Effector memory CD8-positive, alpha-beta T cell (primary cell): ENCODE results near the gene TPMT.
A peak's percentile ranks its signal among the peaks of the same experiment; 100 is the strongest.

Experiments
- ATAC-seq: fragments of 150-1000 bp; cut with Tn5 transposase; replicated peaks from 2 replicates; pipeline ENCODE4 v1.10.0; 2021; ENCODE audit warnings: mild to moderate bottlenecking, moderate library complexity
- DNase-seq, 3 experiments: peaks; one replicate each; pipeline ENCODE4 v3.0.0; 2021
- H3K27ac Mint-ChIP-seq, 2 donors: one replicate each; pipeline ENCODE4 v1.8.0; 2022; ENCODE audit warnings: mild to moderate bottlenecking in 2 of 2, mixed read lengths in 2 of 2, moderate library complexity in 2 of 2
- H3K27me3 Mint-ChIP-seq, 2 donors: one replicate each; pipeline ENCODE4 v1.8.0; 2022; ENCODE audit warnings: mixed read lengths in 2 of 2
- H3K36me3 Mint-ChIP-seq: one replicate; pipeline ENCODE4 v1.8.0; 2022; ENCODE audit warnings: mild to moderate bottlenecking, moderate library complexity, mixed read lengths; ENCODE audit not compliant: insufficient read depth
- H3K4me1 Mint-ChIP-seq, 2 donors: one replicate each; pipeline ENCODE4 v1.8.0; 2022; ENCODE audit warnings: low read depth in 2 of 2, mixed read lengths in 2 of 2
- H3K4me3 Mint-ChIP-seq, 2 donors: one replicate each; pipeline ENCODE4 v1.8.0; 2022; ENCODE audit warnings: mild to moderate bottlenecking in 2 of 2, mixed read lengths in 2 of 2, moderate library complexity in 2 of 2
- H3K9me3 Mint-ChIP-seq, 2 donors: one replicate each; pipeline ENCODE4 v1.8.0; 2022; ENCODE audit warnings: mixed read lengths in 2 of 2
- total RNA-seq, 9 experiments: gene quantifications; one replicate each; lab custom pipeline; 2026; lab: John Stamatoyannopoulos, UW

Gene TPMT
- total RNA-seq = 14.5 to 25.6 (median 17.6) reads per million in 9 experiments

DNA sequence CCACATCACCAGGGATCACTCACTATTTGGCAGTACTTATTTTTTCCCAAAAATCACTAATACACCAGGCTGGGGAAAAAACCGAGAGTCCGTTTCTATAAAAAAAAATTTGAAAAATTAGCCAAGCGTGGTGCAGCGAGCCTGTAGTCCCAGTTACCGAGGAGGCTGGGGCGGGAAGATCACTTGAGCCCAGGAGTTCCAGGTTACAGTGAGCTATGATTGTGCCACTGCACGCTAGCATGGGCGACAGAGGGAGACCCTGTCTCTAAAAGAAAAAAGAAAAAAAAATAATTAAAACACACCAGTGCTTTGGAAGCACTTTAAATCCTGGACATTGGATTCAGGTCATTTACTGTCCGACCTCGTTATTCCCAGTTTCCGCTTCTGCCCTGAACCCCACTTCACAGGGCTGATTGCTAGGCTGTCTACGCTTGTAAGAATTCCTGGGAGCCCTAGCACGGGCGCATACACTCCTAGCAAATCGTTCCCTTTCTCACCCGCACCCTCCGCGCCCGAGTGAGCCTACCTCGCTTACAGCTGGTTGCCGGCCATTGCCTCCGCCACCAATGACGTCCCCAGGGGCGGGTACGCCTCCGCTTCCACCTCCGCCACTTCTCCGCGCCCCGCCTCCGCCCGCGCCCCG, at the start of gene TPMT:
TPMT (minus strand) TSS at position 571 of the 643 bp plus-strand sequence. CDS start 5,950 bp downstream, outside the sequence.
- Mint-ChIP-seq H3K36me3 (peaks cover 13% of the 10 kb centered on the region), H3K4me3 (peak within 1 kb of the TSS; percentile 99 to 100), H3K4me1 (peaks cover 14 to 33% of the 10 kb centered on the region in 2 donors), H3K9me3 (no peaks in the 10 kb centered on the region), H3K27me3 (no peaks in the 10 kb centered on the region), H3K27ac (peak within 1 kb of the TSS; percentile 98)
- ATAC-seq = peak; percentile 65
- peak in 1 of 3 experiments; percentile 1 for DNase-seq

DNA sequence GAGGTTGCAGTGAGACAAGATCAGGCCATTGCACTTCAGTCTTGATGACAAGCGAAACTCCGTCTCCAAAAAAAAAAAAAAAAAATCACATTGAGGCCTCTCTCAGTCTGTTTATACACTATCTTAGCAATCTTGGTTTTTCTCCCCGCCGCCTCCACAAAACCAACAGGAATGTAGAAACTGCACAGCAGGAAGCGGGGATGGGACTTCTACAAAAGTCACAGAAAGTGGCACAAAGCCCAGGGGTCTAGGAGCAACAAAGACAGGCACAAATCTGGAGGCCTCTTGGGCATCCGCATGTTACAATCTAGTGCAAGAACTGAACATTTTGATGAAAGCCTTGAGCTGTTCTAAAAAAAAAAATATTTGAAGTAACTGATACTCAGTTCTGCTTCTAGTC, 48.9 kb upstream of the TPMT start:
- no peak for DNase-seq
- Mint-ChIP-seq H3K27ac (no peak overlapping the region), H3K9me3 (no peaks in the 10 kb centered on the region), H3K4me1 (no peaks in the 10 kb centered on the region), H3K27me3 (no peaks in the 10 kb centered on the region), H3K36me3 (peaks cover 4% of the 10 kb centered on the region), H3K4me3 (no peak overlapping the region)
- no peak for ATAC-seq

DNA sequence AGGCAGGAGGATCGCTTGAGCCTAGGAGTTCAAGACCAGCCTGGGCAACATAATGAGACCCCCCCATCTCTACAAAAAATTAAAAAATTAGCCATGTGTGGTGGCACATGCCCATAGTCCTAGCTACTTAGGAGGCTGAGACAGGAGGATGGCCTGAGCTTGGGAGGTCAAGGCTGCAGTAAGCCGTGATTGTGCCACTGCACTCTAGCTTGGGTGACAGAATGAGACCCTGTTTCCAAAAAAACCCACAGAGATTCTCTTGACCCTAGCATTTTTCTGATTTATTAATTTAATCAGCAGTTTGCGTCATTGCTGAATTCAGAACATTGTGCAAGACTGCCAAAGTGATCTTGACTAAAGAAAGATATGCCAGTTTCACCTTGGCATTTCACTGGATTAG, 37.1 kb upstream of the TPMT start:
- Mint-ChIP-seq H3K9me3 (no peaks in the 10 kb centered on the region), H3K27me3 (no peaks in the 10 kb centered on the region), H3K36me3 (peaks cover 13% of the 10 kb centered on the region), H3K4me1 (no peaks in the 10 kb centered on the region), H3K27ac (no peak overlapping the region), H3K4me3 (no peak overlapping the region)
- DNase-seq (no peak), ATAC-seq (no peak)

DNA sequence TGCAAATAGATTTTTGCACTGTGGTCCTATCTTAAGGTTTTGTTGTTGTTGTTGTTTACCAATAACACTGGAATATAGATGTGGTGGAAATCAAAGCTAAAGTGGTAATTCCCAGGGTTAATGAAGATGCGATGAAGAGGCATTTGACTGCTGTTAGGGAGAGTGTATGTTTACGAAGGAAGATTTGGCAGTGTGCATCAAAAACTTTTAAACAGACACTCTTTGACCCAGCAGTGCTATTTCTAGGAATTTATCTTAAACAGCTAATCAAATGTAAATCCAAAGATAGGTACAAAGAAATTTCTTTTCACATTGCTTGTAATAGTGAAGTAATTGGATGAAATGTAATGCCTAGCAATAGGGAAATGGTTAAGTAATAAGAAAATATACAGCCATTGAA, 34.3 kb upstream of the TPMT start:
- H3K36me3 Mint-ChIP-seq = peaks cover 22% of the 10 kb centered on the region
- H3K4me3 Mint-ChIP-seq = no peak overlapping the region
- no peak for DNase-seq
- no peak for ATAC-seq
- H3K9me3 Mint-ChIP-seq = no peaks in the 10 kb centered on the region
- H3K27me3 Mint-ChIP-seq = no peaks in the 10 kb centered on the region
- H3K27ac Mint-ChIP-seq = no peak overlapping the region
- H3K4me1 Mint-ChIP-seq = no peaks in the 10 kb centered on the region

DNA sequence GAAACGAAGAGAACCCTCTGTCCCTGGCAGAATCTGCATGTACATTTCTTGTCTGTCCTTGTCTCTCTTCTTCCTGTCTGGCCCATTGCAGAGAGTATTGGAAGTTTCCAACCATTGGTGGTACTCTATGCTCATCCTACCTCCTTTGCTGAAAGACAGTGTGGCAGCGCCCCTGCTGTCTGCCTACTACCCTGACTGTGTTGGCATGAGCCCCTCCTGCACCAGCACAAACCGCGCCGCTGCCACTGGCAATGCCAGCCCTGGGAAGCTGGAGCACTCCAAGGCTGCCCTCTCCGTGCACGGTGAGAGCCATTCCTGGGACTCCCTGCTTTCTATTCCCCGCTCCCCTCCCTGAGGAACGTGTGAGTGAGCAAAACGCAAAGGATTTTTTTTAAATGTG, 32.8 kb upstream of the TPMT start:
- Mint-ChIP-seq H3K36me3 (peaks cover 13% of the 10 kb centered on the region), H3K27me3 (no peaks in the 10 kb centered on the region), H3K27ac (no peak overlapping the region), H3K4me1 (no peaks in the 10 kb centered on the region), H3K4me3 (no peak overlapping the region), H3K9me3 (no peaks in the 10 kb centered on the region)
- ATAC-seq = no peak
- no peak for DNase-seq

DNA sequence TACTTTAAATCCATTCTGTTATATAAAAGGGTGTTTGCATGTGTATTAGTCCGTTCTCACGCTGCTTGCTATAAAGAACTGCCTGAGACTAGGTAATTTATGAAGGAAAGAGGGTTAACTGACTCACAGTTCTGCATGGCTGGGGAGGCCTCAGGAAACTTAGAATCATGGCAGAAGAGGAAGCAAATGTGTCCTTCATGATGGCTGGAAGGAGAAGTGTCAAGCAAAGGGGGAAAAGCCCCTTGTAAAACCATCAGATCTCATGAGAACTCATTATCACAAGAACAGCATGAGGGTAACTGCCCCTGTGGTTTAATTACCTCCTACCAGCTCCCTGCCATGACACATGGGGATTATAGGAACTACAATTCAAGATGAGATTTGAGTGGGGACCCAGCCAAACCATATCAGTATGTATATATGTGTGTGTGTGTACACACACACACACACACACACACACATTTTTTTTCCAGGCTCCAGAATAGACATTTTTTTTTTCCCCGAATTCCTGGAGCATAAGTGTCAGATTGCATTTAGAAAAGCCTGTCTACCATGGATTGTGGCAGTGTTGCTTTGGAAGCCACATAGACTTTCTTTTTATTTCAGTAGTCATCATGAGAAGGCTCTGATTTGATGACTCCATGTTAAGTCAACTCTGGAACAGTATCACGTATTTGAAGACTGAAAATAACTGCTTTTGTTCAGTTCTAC, 31.8 kb upstream of the TPMT start:
- DNase-seq (no peak), ATAC-seq (no peak)
- Mint-ChIP-seq H3K4me3 (no peak overlapping the region), H3K4me1 (no peaks in the 10 kb centered on the region), H3K27me3 (no peaks in the 10 kb centered on the region), H3K9me3 (no peaks in the 10 kb centered on the region), H3K36me3 (peaks cover 17% of the 10 kb centered on the region), H3K27ac (no peak overlapping the region)

DNA sequence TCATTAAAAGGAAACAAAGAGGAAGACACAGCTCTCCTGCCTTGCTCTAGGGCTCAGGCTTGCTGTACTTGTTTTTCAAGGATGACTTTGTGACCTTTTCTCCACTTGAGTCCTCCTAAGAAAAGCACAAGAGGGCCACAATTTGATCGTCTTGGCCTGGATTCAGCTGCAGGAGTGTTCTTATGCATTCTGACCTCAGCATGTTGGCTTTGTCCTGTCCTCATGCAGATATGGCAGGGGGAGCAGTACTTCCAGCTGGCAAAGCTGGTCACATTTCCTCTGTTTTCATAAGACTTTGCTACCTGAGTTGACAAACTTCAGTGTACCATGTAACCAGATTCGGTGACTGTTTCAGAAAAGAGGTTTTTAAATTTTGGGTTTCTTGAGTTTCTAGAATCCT, 31.2 kb upstream of the TPMT start:
- H3K27me3 Mint-ChIP-seq = no peaks in the 10 kb centered on the region
- no peak overlapping the region for H3K4me3 Mint-ChIP-seq
- no peak overlapping the region for H3K27ac Mint-ChIP-seq
- H3K4me1 Mint-ChIP-seq = no peaks in the 10 kb centered on the region
- peaks cover 17% of the 10 kb centered on the region for H3K36me3 Mint-ChIP-seq
- no peak for DNase-seq
- no peak for ATAC-seq
- H3K9me3 Mint-ChIP-seq = no peaks in the 10 kb centered on the region

DNA sequence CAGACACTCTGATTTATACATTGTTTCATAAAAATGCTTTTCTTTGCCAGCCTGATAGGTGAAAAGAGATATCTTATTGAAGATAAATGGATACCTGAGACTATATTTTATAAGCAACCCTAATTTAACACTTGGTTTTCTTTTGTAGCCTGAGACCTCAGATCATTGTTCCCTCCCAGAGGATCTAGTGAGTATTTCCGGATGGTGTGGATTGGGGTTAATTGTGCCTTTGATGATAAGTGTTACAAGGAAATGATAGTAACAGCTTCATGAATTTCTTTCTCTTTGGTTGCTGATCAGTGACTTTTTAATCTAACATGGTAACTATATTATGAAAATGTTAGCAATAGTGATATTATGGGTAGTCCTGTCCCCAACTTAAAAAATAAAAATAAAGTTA, 30.7 kb upstream of the TPMT start:
- no peak for DNase-seq
- H3K36me3 Mint-ChIP-seq = peaks cover 17% of the 10 kb centered on the region
- no peak overlapping the region for H3K4me3 Mint-ChIP-seq
- no peak overlapping the region for H3K27ac Mint-ChIP-seq
- no peaks in the 10 kb centered on the region for H3K27me3 Mint-ChIP-seq
- H3K9me3 Mint-ChIP-seq = no peaks in the 10 kb centered on the region
- no peaks in the 10 kb centered on the region for H3K4me1 Mint-ChIP-seq
- ATAC-seq = no peak

DNA sequence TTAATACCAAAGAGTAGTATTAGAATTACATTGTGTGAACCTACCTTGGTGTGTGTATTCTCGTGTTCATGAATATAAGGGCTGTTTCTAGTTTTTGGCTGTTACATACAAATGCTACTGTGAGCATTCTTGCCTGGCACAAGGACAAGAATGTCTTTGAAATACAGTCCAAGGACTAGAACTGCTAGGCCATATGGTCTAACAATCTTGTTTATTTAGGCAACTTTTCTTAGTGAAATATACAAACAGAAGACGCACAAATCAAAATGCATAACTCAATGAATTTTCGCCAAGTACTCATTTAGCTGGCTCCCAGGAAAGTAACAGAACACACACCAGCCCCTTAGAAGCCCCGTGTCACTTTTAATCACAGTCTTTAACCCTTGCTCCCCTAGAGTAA, 28.9 kb upstream of the TPMT start:
- ATAC-seq = no peak
- no peak for DNase-seq
- Mint-ChIP-seq H3K27me3 (no peaks in the 10 kb centered on the region), H3K36me3 (peaks cover 20% of the 10 kb centered on the region), H3K27ac (no peak overlapping the region), H3K9me3 (no peaks in the 10 kb centered on the region), H3K4me1 (no peaks in the 10 kb centered on the region), H3K4me3 (no peak overlapping the region)

DNA sequence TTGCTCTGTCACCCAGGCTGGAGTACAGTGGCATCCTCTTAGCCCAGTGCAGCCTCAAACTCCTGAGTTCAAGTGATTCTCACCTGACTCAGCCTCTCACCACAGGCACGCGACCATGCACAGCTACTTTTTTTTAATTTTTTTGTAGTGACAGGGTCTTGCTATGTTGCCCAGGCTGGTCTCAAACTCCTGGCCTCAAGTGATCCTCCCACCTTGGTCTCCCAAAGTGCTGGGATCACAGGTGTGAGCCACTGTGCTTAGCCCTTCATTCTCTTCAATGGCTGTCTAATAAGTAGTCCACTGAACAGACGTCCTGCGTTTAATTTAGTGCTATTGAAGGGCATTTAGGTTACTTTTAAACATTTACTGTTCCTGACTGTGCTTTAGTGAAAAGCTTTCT, 27.7 kb upstream of the TPMT start:
- no peaks in the 10 kb centered on the region for H3K4me1 Mint-ChIP-seq
- H3K9me3 Mint-ChIP-seq = no peaks in the 10 kb centered on the region
- DNase-seq (no peak), ATAC-seq (no peak)
- peaks cover 20% of the 10 kb centered on the region for H3K36me3 Mint-ChIP-seq
- H3K27me3 Mint-ChIP-seq = no peaks in the 10 kb centered on the region
- no peak overlapping the region for H3K4me3 Mint-ChIP-seq
- no peak overlapping the region for H3K27ac Mint-ChIP-seq

DNA sequence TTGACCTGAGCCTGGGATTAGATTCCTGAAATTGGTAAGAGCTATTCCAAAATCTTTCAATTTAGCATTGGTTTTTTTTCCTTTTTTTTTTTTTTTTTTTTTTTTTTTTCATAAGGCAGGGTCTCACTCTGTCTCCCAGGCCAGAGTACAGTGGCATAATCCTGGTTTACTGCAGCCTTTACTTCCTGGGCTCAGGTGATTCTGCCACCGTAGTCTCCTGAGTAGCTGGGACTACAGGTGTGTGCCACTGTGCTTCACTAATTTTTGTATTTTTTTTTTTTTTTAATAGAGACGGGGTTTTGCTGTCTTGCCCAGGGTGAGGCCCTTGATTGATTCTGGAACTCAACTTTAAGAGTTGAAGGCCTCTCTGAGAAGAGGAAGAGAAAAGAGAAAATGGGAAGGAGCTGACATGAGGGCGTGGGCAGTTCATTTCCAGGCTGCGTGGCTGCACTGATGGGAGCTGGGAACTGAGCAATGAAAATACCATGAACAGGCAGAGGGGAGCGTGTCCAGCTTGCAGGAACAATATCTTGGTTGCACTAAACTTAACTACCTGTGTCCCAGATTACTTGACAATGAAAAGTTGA, 25.0 kb upstream of the TPMT start:
- DNase-seq (no peak), ATAC-seq (no peak)
- no peaks in the 10 kb centered on the region for H3K9me3 Mint-ChIP-seq
- peaks cover 12% of the 10 kb centered on the region for H3K36me3 Mint-ChIP-seq
- H3K4me1 Mint-ChIP-seq = peaks cover 2 to 6% of the 10 kb centered on the region in 2 donors
- H3K27ac Mint-ChIP-seq = no peak overlapping the region
- H3K27me3 Mint-ChIP-seq = no peaks in the 10 kb centered on the region
- H3K4me3 Mint-ChIP-seq = no peak overlapping the region

DNA sequence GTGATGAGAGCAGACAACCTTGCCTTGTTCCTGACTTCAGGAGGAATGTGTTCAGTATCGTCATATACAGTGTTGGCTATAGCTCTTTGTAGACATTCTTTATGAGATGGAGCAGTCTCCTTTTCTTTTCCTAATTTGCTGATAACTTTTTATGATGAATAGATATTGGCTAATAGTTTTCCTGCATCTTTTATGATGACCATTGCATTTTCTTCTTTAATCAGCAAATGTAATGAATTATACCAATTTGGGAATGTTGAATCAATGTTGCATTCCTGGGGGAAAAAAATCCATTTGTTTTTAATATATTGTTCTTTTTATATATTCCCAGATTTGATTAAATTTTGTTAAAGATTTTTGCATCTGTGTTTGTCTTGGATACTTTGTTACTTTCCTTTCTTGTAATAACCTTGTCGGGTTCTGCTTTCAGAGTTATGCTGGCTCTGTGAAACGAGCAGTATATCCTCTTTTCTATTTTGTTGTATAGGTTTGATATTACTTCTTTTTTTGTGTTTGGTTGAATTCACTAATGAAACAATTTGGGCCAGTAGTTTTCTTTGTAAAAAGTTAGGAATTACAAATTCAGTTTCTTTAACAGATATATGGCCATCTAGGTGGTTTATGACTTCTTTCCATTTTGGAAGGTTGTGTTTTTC, 24.2 kb upstream of the TPMT start:
- peaks cover 2 to 6% of the 10 kb centered on the region in 2 donors for H3K4me1 Mint-ChIP-seq
- DNase-seq = no peak
- no peak overlapping the region for H3K4me3 Mint-ChIP-seq
- no peaks in the 10 kb centered on the region for H3K27me3 Mint-ChIP-seq
- H3K9me3 Mint-ChIP-seq = no peaks in the 10 kb centered on the region
- H3K36me3 Mint-ChIP-seq = peaks cover 12% of the 10 kb centered on the region
- ATAC-seq = no peak
- no peak overlapping the region for H3K27ac Mint-ChIP-seq

DNA sequence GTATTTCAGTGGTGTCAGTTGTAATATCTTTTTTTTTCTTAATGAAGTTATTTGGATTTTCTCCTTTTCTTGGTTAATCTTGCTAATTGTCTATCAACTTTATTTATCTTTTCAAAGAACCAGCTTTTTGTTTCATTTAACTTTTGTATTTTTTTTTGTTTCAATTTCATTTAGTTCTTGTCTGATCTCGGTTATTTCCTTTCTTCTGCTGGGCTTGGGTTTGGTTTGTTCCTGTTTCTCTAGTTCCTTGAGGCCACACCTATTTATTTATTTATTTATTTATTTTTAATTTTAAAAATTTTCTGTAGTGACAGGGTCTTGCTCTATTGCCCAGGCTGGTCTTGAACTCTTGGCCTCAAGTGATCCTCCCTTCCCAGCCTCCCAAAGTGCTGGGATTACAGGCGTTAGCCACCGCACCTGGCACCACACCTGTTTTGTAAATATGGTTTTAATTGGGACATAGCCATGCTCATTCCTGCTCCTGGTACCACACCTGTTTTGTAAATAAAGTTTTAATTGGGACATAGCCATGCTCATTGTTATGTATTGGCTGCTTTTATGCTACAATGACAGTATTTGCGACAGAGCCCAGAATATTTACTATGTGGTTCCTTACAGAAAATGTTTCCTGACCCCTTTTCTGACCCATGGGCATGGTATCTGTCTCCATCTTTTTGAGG, 22.5 kb upstream of the TPMT start:
- Mint-ChIP-seq H3K4me3 (no peak overlapping the region), H3K4me1 (peaks cover 2 to 6% of the 10 kb centered on the region in 2 donors), H3K9me3 (no peaks in the 10 kb centered on the region), H3K27ac (no peak overlapping the region), H3K27me3 (no peaks in the 10 kb centered on the region), H3K36me3 (peaks cover 10% of the 10 kb centered on the region)
- no peak for DNase-seq
- ATAC-seq = no peak
